Measurements from ENCODE around the gene DLG1. TPM values are rescaled to one million over a fixed set of nuclear protein-coding genes. Genes with fewer than 3 reads are reported as not detected.

The DLG1 gene
- total RNA-seq, 1 donor from 2014 or later: 60.1 TPM

DNA sequence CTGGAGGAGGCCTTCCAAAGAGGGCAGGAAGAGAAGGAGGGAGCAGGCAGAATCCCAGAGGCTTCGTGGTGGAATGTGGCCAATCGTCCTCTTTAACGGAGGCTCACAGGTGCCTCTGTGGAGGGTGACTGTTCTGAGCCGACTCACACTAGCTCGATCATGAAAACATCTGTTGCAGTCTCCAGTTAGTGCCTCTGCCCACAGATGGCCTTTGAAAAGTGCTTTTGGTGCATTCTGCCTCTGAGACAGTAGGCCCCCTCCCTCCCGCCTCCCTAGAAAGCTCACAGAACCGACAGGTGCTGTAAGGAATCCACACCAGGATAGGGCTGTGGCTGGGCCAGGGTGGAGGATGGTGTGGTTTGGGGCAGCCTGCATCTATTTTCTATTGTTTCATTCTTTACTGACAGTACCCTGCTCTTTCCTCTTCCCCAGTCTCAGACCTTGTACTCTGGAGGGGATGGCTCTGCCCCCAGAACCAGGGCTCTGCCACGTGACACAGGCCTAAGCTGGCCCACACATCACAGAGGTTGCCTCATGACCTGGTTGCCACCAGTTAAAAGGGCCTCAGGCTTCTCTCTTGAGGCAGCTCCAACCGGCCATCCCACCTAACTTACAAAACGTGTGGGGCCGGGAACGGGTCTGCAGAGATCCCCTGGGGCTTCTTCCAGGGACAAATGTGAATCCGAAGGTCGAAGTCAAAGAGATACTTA, 302.6 kb downstream of the DLG1 start:
- H3K27ac ChIP-seq (replicated peaks): no peak overlapping the region
- H3K4me1 ChIP-seq: no peaks in the 10 kb centered on the region
- peak; percentile 2 for DNase-seq
- H3K4me3 ChIP-seq: no peak overlapping the region
- H3K27me3 ChIP-seq (ENCODE audit: low read depth): no peaks in the 10 kb centered on the region
- H3K36me3 ChIP-seq: no peaks in the 10 kb centered on the region
- intact Hi-C loops (cut with micrococcal nuclease): no loop called here
- H3K9me3 ChIP-seq (replicated peaks): peaks cover 8% of the 10 kb centered on the region
- TF ChIP-seq, protein P1, sequence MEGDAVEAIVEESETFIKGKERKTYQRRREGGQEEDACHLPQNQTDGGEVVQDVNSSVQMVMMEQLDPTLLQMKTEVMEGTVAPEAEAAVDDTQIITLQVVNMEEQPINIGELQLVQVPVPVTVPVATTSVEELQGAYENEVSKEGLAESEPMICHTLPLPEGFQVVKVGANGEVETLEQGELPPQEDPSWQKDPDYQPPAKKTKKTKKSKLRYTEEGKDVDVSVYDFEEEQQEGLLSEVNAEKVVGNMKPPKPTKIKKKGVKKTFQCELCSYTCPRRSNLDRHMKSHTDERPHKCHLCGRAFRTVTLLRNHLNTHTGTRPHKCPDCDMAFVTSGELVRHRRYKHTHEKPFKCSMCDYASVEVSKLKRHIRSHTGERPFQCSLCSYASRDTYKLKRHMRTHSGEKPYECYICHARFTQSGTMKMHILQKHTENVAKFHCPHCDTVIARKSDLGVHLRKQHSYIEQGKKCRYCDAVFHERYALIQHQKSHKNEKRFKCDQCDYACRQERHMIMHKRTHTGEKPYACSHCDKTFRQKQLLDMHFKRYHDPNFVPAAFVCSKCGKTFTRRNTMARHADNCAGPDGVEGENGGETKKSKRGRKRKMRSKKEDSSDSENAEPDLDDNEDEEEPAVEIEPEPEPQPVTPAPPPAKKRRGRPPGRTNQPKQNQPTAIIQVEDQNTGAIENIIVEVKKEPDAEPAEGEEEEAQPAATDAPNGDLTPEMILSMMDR (IDR thresholded peaks at IDR 0.05; ENCODE audit: borderline replicate concordance): no peak

DNA sequence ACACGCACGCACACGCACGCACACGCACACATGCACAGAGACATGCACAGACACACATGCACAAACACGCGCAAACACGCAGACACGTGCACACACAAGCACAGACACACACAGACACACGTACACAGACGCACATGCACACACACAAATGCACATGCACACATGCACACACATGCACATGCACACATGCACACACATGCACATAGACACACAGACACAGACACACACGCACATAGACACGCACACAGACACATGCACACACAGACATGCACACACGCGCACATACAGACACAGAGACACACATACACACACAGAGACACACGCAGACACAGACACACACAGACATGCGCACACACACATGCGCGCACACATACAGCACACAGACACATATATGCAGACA, 303.4 kb downstream of the DLG1 start:
- no peaks in the 10 kb centered on the region for H3K4me1 ChIP-seq
- no peak overlapping the region for H3K4me3 ChIP-seq
- H3K27ac ChIP-seq (replicated peaks): no peak overlapping the region
- intact Hi-C loops (cut with micrococcal nuclease): no loop called here
- H3K36me3 ChIP-seq: no peaks in the 10 kb centered on the region
- no peaks in the 10 kb centered on the region for H3K27me3 ChIP-seq (ENCODE audit: low read depth)
- no peak for DNase-seq
- TF ChIP-seq, protein P1 (IDR thresholded peaks at IDR 0.05; ENCODE audit: borderline replicate concordance): no peak
- H3K9me3 ChIP-seq (replicated peaks): peaks cover 8% of the 10 kb centered on the region

DNA sequence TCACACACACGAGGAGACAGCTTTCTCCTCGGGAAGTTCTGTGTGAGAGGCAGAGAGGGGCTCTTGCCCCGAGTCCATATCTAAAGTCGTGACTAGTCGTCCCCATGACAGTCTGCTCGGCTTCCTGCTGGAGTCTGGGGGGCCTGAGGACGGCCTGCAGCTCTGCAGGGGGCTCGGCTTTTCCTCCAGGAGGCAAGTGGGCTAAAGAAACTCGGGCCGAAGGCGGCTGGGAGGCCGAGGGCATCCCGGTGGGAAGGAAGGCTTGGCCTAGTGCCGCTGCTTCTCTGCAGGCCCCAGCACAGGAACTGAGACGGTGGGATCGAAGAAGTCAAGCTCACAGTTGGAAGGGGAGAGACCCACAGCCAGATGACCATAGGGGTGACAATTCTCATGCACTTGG, 304.4 kb downstream of the DLG1 start:
- intact Hi-C loops (cut with micrococcal nuclease): no loop called here
- Histone ChIP-seq H3K36me3 (no peaks in the 10 kb centered on the region), H3K27me3 (ENCODE audit: low read depth) (no peaks in the 10 kb centered on the region), H3K4me1 (peaks cover 1% of the 10 kb centered on the region), H3K27ac (replicated peaks) (no peak overlapping the region), H3K4me3 (no peak overlapping the region), H3K9me3 (replicated peaks) (peaks cover 6% of the 10 kb centered on the region)
- TF ChIP-seq, protein P1 (IDR thresholded peaks at IDR 0.05; ENCODE audit: borderline replicate concordance): no peak
- DNase-seq: no peak

Small RNAs within 50 kb of the gene (microRNA-seq; reads per million reads assigned to microRNA genes)
- gene MIR4797: not detected

Data from left ventricle myocardium inferior (tissue), 1 donor.